Fibroblast of mammary gland (primary cell): Measurements from ENCODE around the gene KIF3B.

ENCODE experiments used
- DNase-seq: peaks from one replicate; pipeline ENCODE4 v3.0.0-alpha.2; 2010; ENCODE audit warnings: low read depth
- H3K4me3 ChIP-seq: 2 replicates; pipeline ENCODE4 v1.5.1; 2011; ENCODE audit warnings: low read depth, mild to moderate bottlenecking, low read length, moderate library complexity; ENCODE audit not compliant: control insufficient read depth
- CTCF ChIP-seq: conservative IDR thresholded peaks from 2 replicates; pipeline ENCODE4 v1.5.1; 2011; ENCODE audit warnings: low read depth, low read length, inconsistent platforms; ENCODE audit not compliant: control insufficient read depth, insufficient read depth

KIF3B gene

DNA sequence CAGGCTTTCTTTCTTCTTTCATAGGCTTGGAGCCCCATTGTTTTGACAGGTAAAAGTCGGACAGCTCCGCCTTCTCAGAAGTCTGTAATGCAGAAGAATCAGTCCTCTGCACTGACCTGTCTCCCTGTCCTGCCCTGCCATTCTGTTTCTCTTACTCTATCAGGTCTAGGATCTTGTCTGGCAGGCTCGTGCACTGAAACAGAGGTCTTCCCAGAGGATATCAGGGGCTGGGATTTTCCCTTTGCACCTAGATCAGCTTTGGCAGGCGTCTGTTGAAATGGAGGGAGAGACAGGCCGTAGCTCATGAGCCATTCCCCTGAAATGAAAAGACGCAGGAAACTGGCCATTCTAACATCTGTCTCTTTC lies 25.0 kb downstream of the KIF3B start:
- no peak for DNase-seq
- no peak overlapping the region for H3K4me3 ChIP-seq
- no peak for TF ChIP-seq CTCF

GRCh38 chr20:32304131-32304746 lies 26.8 kb downstream of the KIF3B start:
- no peak for TF ChIP-seq CTCF
- no peak overlapping the region for H3K4me3 ChIP-seq
- DNase-seq, result no peak

- H3K4me3 ChIP-seq, result no peak overlapping the region
Measured at GRCh38 chr20:32312718-32313424, 35.4 kb downstream of the KIF3B start.

DNA sequence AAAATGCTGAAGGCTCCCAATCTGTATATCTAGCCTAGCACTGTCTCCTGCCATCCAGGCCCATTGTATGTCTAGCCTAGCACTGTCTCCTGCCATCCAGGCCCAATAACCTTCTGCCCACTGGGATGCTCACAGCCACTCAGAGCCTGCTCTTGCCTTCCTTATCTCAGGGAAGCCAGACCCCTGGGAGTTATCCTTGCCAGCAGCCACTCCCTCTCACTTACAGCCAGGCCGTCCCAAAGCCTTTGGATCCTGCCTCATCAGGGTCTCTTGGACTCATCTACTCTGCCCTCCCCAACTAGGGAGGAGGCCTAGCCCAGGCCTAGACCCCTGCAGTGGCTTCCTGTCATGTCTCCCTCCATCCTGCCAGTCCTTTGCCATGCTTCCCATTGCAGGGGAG lies 37.3 kb downstream of the KIF3B start:
- no peak for DNase-seq
- no peak overlapping the region for H3K4me3 ChIP-seq
- no peak for TF ChIP-seq CTCF

More at GRCh38 chr20:32312718-32313424, 35.4 kb downstream of the KIF3B start:
- no peak for DNase-seq
- no peak for TF ChIP-seq CTCF

- no peak for DNase-seq
- TF ChIP-seq CTCF, result no peak
- no peak overlapping the region for H3K4me3 ChIP-seq
Measured at GRCh38 chr20:32315399-32315798, 37.9 kb downstream of the KIF3B start.

- DNase-seq, result no peak
- no peak for TF ChIP-seq CTCF
- no peak overlapping the region for H3K4me3 ChIP-seq
Measured at GRCh38 chr20:32315891-32316290, 38.4 kb downstream of the KIF3B start.
